H1 (cell line): ENCODE data around the gene RGS9. TPM values are rescaled to one million over a fixed set of nuclear protein-coding genes. Genes with fewer than 3 reads are reported as not detected.

Experiments
- CTCF ChIA-PET: fragments of 300-600 bp; sonication (Branson Sonifier 250); formaldehyde crosslinking; loops from one replicate; lab custom pipeline; 2021; ENCODE audit not compliant: partially characterized antibody; lab: Charles Lee
- POLR2A ChIA-PET: fragments of 300-600 bp; sonication (Branson Sonifier 250); formaldehyde crosslinking; loops from one replicate; lab custom pipeline; 2021; ENCODE audit warnings: inconsistent platforms; ENCODE audit not compliant: partially characterized antibody; lab: Charles Lee
- DNase-seq, 2 experiments: peaks; one replicate each; pipeline versions ENCODE4 v3.0.0 to v3.0.0-alpha.2; 2010 to 2022; ENCODE audit warnings: low spot score in 2 of 2, low read depth in 1 of 2, mixed read lengths in 1 of 2
- FAIRE-seq: peaks from 2 replicates; lab custom pipeline; 2011; peaks lifted over from hg19 to GRCh38; lab: Jason Lieb, UNC
- H2AFZ ChIP-seq: 2 replicates; pipeline ENCODE4 v1.8.1; 2012; ENCODE audit warnings: low read length, inconsistent platforms
- H2AK5ac ChIP-seq: 2 replicates; pipeline ENCODE4 v1.6.1; 2013; ENCODE audit warnings: low read depth, low read length
- H2BK120ac ChIP-seq: replicated peaks from 2 replicates; pipeline ENCODE3; 2013; ENCODE audit warnings: low read depth, low read length, inconsistent platforms
- H2BK12ac ChIP-seq: 2 replicates; pipeline ENCODE4 v1.6.1; 2013; ENCODE audit warnings: low read depth, low read length
- H2BK15ac ChIP-seq: 2 replicates; pipeline ENCODE4 v1.6.1; 2013; ENCODE audit warnings: low read length
- H2BK20ac ChIP-seq: 2 replicates; pipeline ENCODE4 v1.6.1; 2013; ENCODE audit warnings: low read length
- H2BK5ac ChIP-seq: 2 replicates; pipeline ENCODE4 v1.6.1; 2013; ENCODE audit warnings: low read depth, low read length
- H3K14ac ChIP-seq: 2 replicates; pipeline ENCODE4 v1.6.1; 2013; ENCODE audit warnings: inconsistent platforms; ENCODE audit not compliant: insufficient read length
- H3K18ac ChIP-seq: 2 replicates; pipeline ENCODE4 v1.6.1; 2013; ENCODE audit warnings: low read length; ENCODE audit errors: extremely low read depth
- H3K23ac ChIP-seq: 2 replicates; pipeline ENCODE4 v1.6.1; 2013; ENCODE audit warnings: inconsistent platforms; ENCODE audit not compliant: insufficient read length
- H3K23me2 ChIP-seq: 2 replicates; pipeline ENCODE4 v1.6.1; 2013; ENCODE audit warnings: low read depth, low read length
- H3K27ac ChIP-seq: 2 replicates; pipeline ENCODE4 v1.6.1; 2011; ENCODE audit warnings: low read depth, low read length, inconsistent platforms
- H3K27me3 ChIP-seq, 4 experiments: replicated peaks in 1 of 4; 1 replicate in 1 of 4; 2 replicates in 3 of 4; pipeline versions ENCODE4 v1.6.1 to v1.8.1; 2011 to 2013; ENCODE audit warnings: low read length in 3 of 4, mild to moderate bottlenecking in 3 of 4, inconsistent platforms in 2 of 4, mixed read lengths in 2 of 4, moderate library complexity in 1 of 4; ENCODE audit not compliant: control insufficient read depth in 3 of 4, insufficient read depth in 3 of 4; ENCODE audit errors: extremely low read depth in 1 of 4
- H3K36me3 ChIP-seq, 4 experiments: 2 replicates each; pipeline versions ENCODE4 v1.6.1 to v1.8.1; 2011 to 2013; ENCODE audit warnings: mild to moderate bottlenecking in 4 of 4, low read length in 3 of 4, moderate library complexity in 2 of 4, control low read depth in 1 of 4, inconsistent platforms in 1 of 4; ENCODE audit not compliant: insufficient read depth in 4 of 4, control insufficient read depth in 2 of 4
- H3K4ac ChIP-seq: replicated peaks from 2 replicates; pipeline ENCODE3; 2013; ENCODE audit warnings: low read length, low read depth, mixed read lengths, inconsistent platforms; ENCODE audit not compliant: insufficient read length
- H3K4me1 ChIP-seq, 4 experiments: replicated peaks in 1 of 4; 1 replicate in 1 of 4; 2 replicates in 3 of 4; pipeline versions ENCODE4 v1.6.1 to v1.8.1; 2011 to 2013; ENCODE audit warnings: low read length in 3 of 4, inconsistent platforms in 2 of 4, mixed read lengths in 1 of 4; ENCODE audit not compliant: insufficient read depth in 4 of 4, control insufficient read depth in 3 of 4
- H3K4me2 ChIP-seq, 2 experiments: 2 replicates each; pipeline versions ENCODE4 v1.6.1 to v1.8.1; 2011 to 2013; ENCODE audit warnings: low read depth in 2 of 2, low read length in 2 of 2, control low read depth in 1 of 2, inconsistent platforms in 1 of 2, mild to moderate bottlenecking in 1 of 2; ENCODE audit not compliant: insufficient read depth in 1 of 2
- H3K4me3 ChIP-seq, 4 experiments: fragments of 200-600, 300-600 bp in 1 of 4; sonication (generic), shearing (Covaris generic), sonication (Bioruptor Twin) in 1 of 4; 2 replicates each; pipeline versions ENCODE4 v1.5.1 to v1.8.1; 2011 to 2016; ENCODE audit warnings: low read length in 4 of 4, low read depth in 3 of 4, control low read depth in 2 of 4, inconsistent platforms in 2 of 4, mild to moderate bottlenecking in 2 of 4, mixed read lengths in 1 of 4, moderate library complexity in 1 of 4; ENCODE audit not compliant: insufficient read depth in 2 of 4; ENCODE audit errors: extremely low read depth in 1 of 4
- H3K56ac ChIP-seq: replicated peaks from 2 replicates; pipeline ENCODE3; 2013; ENCODE audit warnings: low read depth, mild to moderate bottlenecking, mixed read lengths, low read length, inconsistent platforms; ENCODE audit not compliant: insufficient read length
- H3K79me1 ChIP-seq: 2 replicates; pipeline ENCODE4 v1.6.1; 2013; ENCODE audit warnings: low read depth, low read length, control low read depth
- H3K79me2 ChIP-seq, 2 experiments: 2 replicates each; pipeline versions ENCODE4 v1.6.1 to v1.8.1; 2012 to 2013; ENCODE audit warnings: low read length in 2 of 2, mild to moderate bottlenecking in 2 of 2, inconsistent platforms in 1 of 2; ENCODE audit not compliant: insufficient read depth in 2 of 2, control insufficient read depth in 1 of 2
- H3K9ac ChIP-seq, 4 experiments: replicated peaks in 1 of 4; 1 replicate in 1 of 4; 2 replicates in 3 of 4; pipeline versions ENCODE4 v1.6.1 to v1.8.1; 2011 to 2013; ENCODE audit warnings: low read depth in 3 of 4, low read length in 3 of 4, control low read depth in 2 of 4, mild to moderate bottlenecking in 2 of 4, moderate library complexity in 2 of 4, inconsistent platforms in 1 of 4; ENCODE audit errors: extremely low read depth in 1 of 4
- H3K9me3 ChIP-seq, 2 experiments: 2 replicates each; pipeline versions ENCODE4 v1.6.1 to v1.8.1; 2012 to 2013; ENCODE audit warnings: mild to moderate bottlenecking in 2 of 2, moderate library complexity in 2 of 2, control low read depth in 1 of 2, inconsistent platforms in 1 of 2, low read depth in 1 of 2, low read length in 1 of 2, mixed read lengths in 1 of 2; ENCODE audit not compliant: insufficient read depth in 2 of 2
- H4K20me1 ChIP-seq, 2 experiments: replicated peaks in 1 of 2; 2 replicates each; pipeline versions ENCODE3 to v1.8.1; 2011 to 2013; ENCODE audit warnings: inconsistent platforms in 2 of 2, low read length in 2 of 2, mild to moderate bottlenecking in 1 of 2; ENCODE audit not compliant: insufficient read depth in 2 of 2, control insufficient read depth in 1 of 2
- H4K5ac ChIP-seq: 2 replicates; pipeline ENCODE4 v1.6.1; 2013; ENCODE audit warnings: low read length, low read depth, mixed read lengths, inconsistent platforms; ENCODE audit not compliant: insufficient read length
- H4K8ac ChIP-seq: 2 replicates; pipeline ENCODE4 v1.8.0; 2013; ENCODE audit warnings: mild to moderate bottlenecking, moderate library complexity, low read length, inconsistent platforms; ENCODE audit not compliant: insufficient read depth; ENCODE audit errors: extremely low read depth
- H4K91ac ChIP-seq: replicated peaks from 2 replicates; pipeline ENCODE3; 2013; ENCODE audit warnings: low read length, mixed read lengths, inconsistent platforms; ENCODE audit not compliant: insufficient read length
- HDAC6 ChIP-seq: IDR thresholded peaks from one replicate; pipeline ENCODE4 v1.7.1; 2012; ENCODE audit warnings: low read depth, mild to moderate bottlenecking, inconsistent platforms, low read length, moderate library complexity
- KDM5A ChIP-seq: fragments of 200-600 bp; IDR thresholded peaks from 2 replicates; pipeline ENCODE4 v1.7.1; 2012; ENCODE audit warnings: mild to moderate bottlenecking, low read length, inconsistent platforms, mixed read lengths
- RBBP5 ChIP-seq: IDR thresholded peaks from 2 replicates; pipeline ENCODE4 v1.7.1; 2012; ENCODE audit warnings: low read depth, mild to moderate bottlenecking, inconsistent platforms, low read length, moderate library complexity, borderline replicate concordance
- SIRT6 ChIP-seq: IDR thresholded peaks from one replicate; pipeline ENCODE4 v1.7.1; 2012; ENCODE audit warnings: low read length, inconsistent platforms
- TEAD4 ChIP-seq: IDR thresholded peaks from 2 replicates; pipeline ENCODE4 v1.6.1; 2012; ENCODE audit warnings: low read depth, low read length, inconsistent platforms, mixed read lengths
- WGBS, 2 experiments: shearing (Covaris generic) in 1 of 2; methylation state at CpG; one replicate each; pipeline versions ENCODE4 v1.1.6 to v1.1.7; 2013 to 2015; ENCODE audit warnings: low lambda C conversion rate in 2 of 2, mixed read lengths in 2 of 2, inconsistent platforms in 1 of 2, low coverage in 1 of 2, missing lambda C conversion rate in 1 of 2; ENCODE audit not compliant: insufficient replicate concordance in 2 of 2, insufficient coverage in 1 of 2, insufficient read length in 1 of 2; ENCODE audit errors: extremely low coverage in 1 of 2, missing lambda C conversion rate in 1 of 2; 5-methylcytosine and 5-hydroxymethylcytosine counted together
- polyA plus RNA-seq, 7 experiments: library from polyadenylated mRNA; depleted of rRNA in 3 of 7; stranded (reverse) in 5 of 7; unstranded in 2 of 7; fragments of >200 nt in 5 of 7; fragments of 200-250 nt in 2 of 7; gene quantifications; 1 replicate in 5 of 7; 2 replicates in 1 of 7; 4 replicates in 1 of 7; pipeline versions ENCODE4 v1.2.1 to v1.2.3, GENCODE V29; 2011 to 2013; ENCODE audit warnings: missing spikeins in 2 of 7, mixed read lengths in 2 of 7
- total RNA-seq: library from RNA; stranded (reverse); fragmentation: NEBNext Ultra II Directional; extraction: Animal tissue kit (Norgen Biotek cat#: 25700); gene quantifications from 2 replicates; pipeline ENCODE4 v1.2.1, GENCODE V29; 2021

The RGS9 gene
- total and polyA plus RNA-seq, 2 of the 8 experiments (the other 6 are each of a cell fraction or from before 2014, with no cell fraction given), result 8.9 to 20.5 TPM

DNA sequence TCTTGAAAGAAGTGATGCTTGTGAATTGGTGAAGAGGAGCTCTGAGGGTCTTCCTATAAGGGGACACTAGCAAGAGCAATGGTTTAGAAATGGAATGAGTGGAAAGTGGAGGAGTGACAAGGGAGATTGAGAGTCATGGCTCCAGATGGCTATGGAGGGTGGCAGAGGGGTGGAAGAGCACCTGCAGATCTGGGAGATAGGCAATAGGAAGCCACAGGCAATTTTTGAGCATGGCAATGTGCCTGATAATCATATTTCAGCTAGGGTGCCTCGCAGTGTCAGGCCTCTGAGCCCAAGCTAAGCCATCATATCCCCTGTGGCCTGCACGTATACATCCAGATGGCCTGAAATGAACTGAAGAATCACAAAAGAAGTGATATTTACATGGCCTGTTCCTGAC is 21.5 kb downstream of the RGS9 start:
- no peaks in the 10 kb centered on the region for H3K9me3 ChIP-seq
- no peaks in the 10 kb centered on the region for H3K36me3 ChIP-seq
- no peak overlapping the region for H2BK5ac ChIP-seq
- 82% methylated on average over 2 of the region's 2 CpGs; no CpG with 5 or more reads in 1 of the 2 experiments for WGBS, 2 experiments
- no peaks in the 10 kb centered on the region for H3K27me3 ChIP-seq
- no peak for DNase-seq
- H2BK20ac ChIP-seq, result no peak overlapping the region
- H3K9ac ChIP-seq, result no peak overlapping the region
- FAIRE-seq, result no peak
- H2BK12ac ChIP-seq, result no peak overlapping the region
- no peak overlapping the region for H2BK120ac ChIP-seq
- H2AFZ ChIP-seq, result no peak overlapping the region
- H3K4me3 ChIP-seq, result no peak overlapping the region
- H3K4ac ChIP-seq, result no peak overlapping the region
- no peak overlapping the region for H2BK15ac ChIP-seq
- H4K91ac ChIP-seq, result no peak overlapping the region
- no peak overlapping the region for H3K14ac ChIP-seq
- POLR2A ChIA-PET, result no interaction called here
- no peaks in the 10 kb centered on the region for H3K23me2 ChIP-seq
- H3K79me1 ChIP-seq, result no peaks in the 10 kb centered on the region
- H3K23ac ChIP-seq, result no peak overlapping the region
- H3K56ac ChIP-seq, result no peak overlapping the region
- no peaks in the 10 kb centered on the region for H4K20me1 ChIP-seq
- H2AK5ac ChIP-seq, result no peak overlapping the region
- no peak for TF ChIP-seq HDAC6
- TF ChIP-seq KDM5A, result no peak
- TF ChIP-seq TEAD4, result no peak
- no peak for TF ChIP-seq SIRT6
- TF ChIP-seq RBBP5, result no peak
- no peaks in the 10 kb centered on the region for H3K79me2 ChIP-seq
- CTCF ChIA-PET, result interaction anchor here (0.7 to 1.7 kb wide), 4 partner anchors 10 to 39 kb away, joined by 3 to 4 read pairs (median 4); no protein-coding TSS in a partner anchor
- no peak overlapping the region for H4K5ac ChIP-seq
- H3K27ac ChIP-seq, result no peak overlapping the region
- peaks cover 0 to 6% (median under 1%) of the 10 kb centered on the region in 4 experiments; a peak in 2 of 7 replicates for H3K4me1 ChIP-seq
- H4K8ac ChIP-seq, result no peak overlapping the region
- H3K4me2 ChIP-seq, result no peak overlapping the region
- no peak overlapping the region for H3K18ac ChIP-seq
